HG03565 (cell line): ENCODE measurements around the gene HAS3.
"Not testable (repeated sequence)": the region's sequence is repeated elsewhere in the genome, so short reads cannot be mapped to it uniquely, and the experiment has no call there.

Experiments
- ATAC-seq: cut with Tn5 transposase; IDR thresholded peaks from one replicate; pipeline ENCODE4 v1.9.1; 2021; ENCODE audit warnings: mild to moderate bottlenecking, moderate library complexity; ENCODE audit not compliant: unreplicated experiment

Gene HAS3

GRCh38 chr16:69105501-69106361 is at the start of gene HAS3:
HAS3 (plus strand) TSS chr16:69105653; CDS start chr16:69109396, 3,743 bp downstream.
- ATAC-seq, result no peak

- no peak for ATAC-seq
Observed at GRCh38 chr16:69055980-69056379, 49.5 kb upstream of the HAS3 start.

GRCh38 chr16:69056421-69056820 is 49.0 kb upstream of the HAS3 start:
- ATAC-seq, result no peak

- no peak for ATAC-seq
Observed at GRCh38 chr16:69057400-69058378, 47.8 kb upstream of the HAS3 start.

- ATAC-seq, result not testable (repeated sequence)
Observed at GRCh38 chr16:69063491-69063890, 42.0 kb upstream of the HAS3 start.

GRCh38 chr16:69064124-69064763 is 41.2 kb upstream of the HAS3 start:
- no peak for ATAC-seq

GRCh38 chr16:69064764-69065313 is 40.6 kb upstream of the HAS3 start:
- no peak for ATAC-seq

- ATAC-seq, result no peak
Observed at GRCh38 chr16:69069504-69069903, 35.9 kb upstream of the HAS3 start.

- ATAC-seq, result no peak
Observed at GRCh38 chr16:69071036-69071435, 34.4 kb upstream of the HAS3 start.

- ATAC-seq, result no peak
Observed at GRCh38 chr16:69072640-69072974, 32.8 kb upstream of the HAS3 start.

GRCh38 chr16:69073181-69073702 is 32.2 kb upstream of the HAS3 start:
- no peak for ATAC-seq

GRCh38 chr16:69077251-69077650 is 28.2 kb upstream of the HAS3 start:
- no peak for ATAC-seq

- no peak for ATAC-seq
Observed at GRCh38 chr16:69078073-69078472, 27.4 kb upstream of the HAS3 start.

- ATAC-seq, result no peak
Observed at GRCh38 chr16:69079697-69080096, 25.8 kb upstream of the HAS3 start.

GRCh38 chr16:69083306-69083941 is 22.0 kb upstream of the HAS3 start:
- no peak for ATAC-seq

- no peak for ATAC-seq
Observed at GRCh38 chr16:69084289-69084688, 21.2 kb upstream of the HAS3 start.

GRCh38 chr16:69085032-69085695 is 20.3 kb upstream of the HAS3 start:
- ATAC-seq, result no peak

- ATAC-seq, result no peak
Observed at GRCh38 chr16:69087161-69087581, 18.3 kb upstream of the HAS3 start.

- ATAC-seq, result no peak
Observed at GRCh38 chr16:69088684-69089083, 16.8 kb upstream of the HAS3 start.
